Keratinocyte (primary cell): ENCODE results near the gene VILL. TPM values are rescaled to one million over a fixed set of nuclear protein-coding genes. Genes with fewer than 3 reads are reported as not detected.
"Not testable (repeated sequence)": the region's sequence is repeated elsewhere in the genome, so short reads cannot be mapped to it uniquely, and the experiment has no call there.

Experiments used
- DNase-seq: peaks from one replicate; pipeline ENCODE4 v3.0.0-alpha.2; 2011; ENCODE audit warnings: low read depth, missing footprints, low spot score
- FAIRE-seq: peaks from 2 replicates; lab custom pipeline; 2011; peaks lifted over from hg19 to GRCh38; lab: Jason Lieb, UNC
- H2AFZ ChIP-seq: 2 replicates; pipeline ENCODE4 v1.6.0; 2012; ENCODE audit warnings: low read length, control low read depth, inconsistent platforms; ENCODE audit not compliant: control insufficient read depth
- H3K27ac ChIP-seq: 2 replicates; pipeline ENCODE4 v1.5.1; 2011; ENCODE audit warnings: low read length; ENCODE audit not compliant: control insufficient read depth, insufficient read depth
- H3K27me3 ChIP-seq: 3 replicates; pipeline ENCODE4 v1.6.0; 2011; ENCODE audit warnings: low read length; ENCODE audit not compliant: control insufficient read depth, insufficient read depth; ENCODE audit errors: extremely low read depth
- H3K36me3 ChIP-seq, 2 experiments: 2 replicates in 1 of 2; 3 replicates in 1 of 2; pipeline ENCODE4 v1.5.1; 2011; ENCODE audit warnings: low read length in 2 of 2, mild to moderate bottlenecking in 1 of 2; ENCODE audit not compliant: control insufficient read depth in 2 of 2, insufficient read depth in 2 of 2; ENCODE audit errors: extremely low read depth in 1 of 2
- H3K4me1 ChIP-seq: 3 replicates; pipeline ENCODE4 v1.5.1; 2011; ENCODE audit warnings: low read length; ENCODE audit not compliant: control insufficient read depth, insufficient read depth; ENCODE audit errors: extremely low read depth
- H3K4me2 ChIP-seq: 3 replicates; pipeline ENCODE4 v1.6.0; 2011; ENCODE audit warnings: low read depth, low read length; ENCODE audit not compliant: control insufficient read depth, insufficient read depth; ENCODE audit errors: extremely low read depth
- H3K4me3 ChIP-seq, 3 experiments: fragments of 200-600 bp in 1 of 3; sonication (generic) in 1 of 3; 2 replicates in 2 of 3; 3 replicates in 1 of 3; pipeline ENCODE4 v1.5.1; 2011 to 2016; ENCODE audit warnings: low read length in 3 of 3, mild to moderate bottlenecking in 3 of 3, control low read depth in 2 of 3, inconsistent platforms in 1 of 3, low read depth in 1 of 3, mixed read lengths in 1 of 3, mixed run types in 1 of 3, moderate library complexity in 1 of 3; ENCODE audit not compliant: control insufficient read depth in 2 of 3, insufficient read depth in 2 of 3; ENCODE audit errors: extremely low read depth in 1 of 3
- H3K79me2 ChIP-seq: 2 replicates; pipeline ENCODE4 v1.6.0; 2012; ENCODE audit warnings: low read length; ENCODE audit not compliant: control insufficient read depth, insufficient read depth
- H3K9ac ChIP-seq: 3 replicates; pipeline ENCODE4 v1.6.0; 2011; ENCODE audit warnings: low read length; ENCODE audit not compliant: control insufficient read depth, insufficient read depth; ENCODE audit errors: extremely low read depth
- H3K9me1 ChIP-seq: 3 replicates; pipeline ENCODE4 v1.6.0; 2011; ENCODE audit warnings: low read length; ENCODE audit not compliant: control insufficient read depth, insufficient read depth; ENCODE audit errors: extremely low read depth
- H3K9me3 ChIP-seq: 2 replicates; pipeline ENCODE4 v1.5.1; 2012; ENCODE audit warnings: low read depth, low read length; ENCODE audit not compliant: control insufficient read depth
- H4K20me1 ChIP-seq: 3 replicates; pipeline ENCODE4 v1.6.0; 2011; ENCODE audit warnings: low read length; ENCODE audit not compliant: control insufficient read depth, insufficient read depth; ENCODE audit errors: extremely low read depth
- EZH2 ChIP-seq: IDR thresholded peaks from one replicate; pipeline ENCODE4 v1.6.1; 2012; ENCODE audit warnings: inconsistent platforms, mild to moderate bottlenecking, low read length, moderate library complexity
- dilution Hi-C: fragments of 300-500 bp; cut with MboI; formaldehyde crosslinking; loops from one replicate; pipeline ENCODE4 v1.7.0; 2020; ENCODE audit warnings: low sequenced_read_pairs; ENCODE audit not compliant: extremely low pct_ligation_motif_present
- polyA plus RNA-seq, 5 experiments: library from polyadenylated mRNA; depleted of rRNA in 3 of 5; stranded (reverse) in 3 of 5; stranded (forward) in 1 of 5; unstranded in 1 of 5; fragments of >200 nt; gene quantifications; 1 replicate in 1 of 5; 2 replicates in 3 of 5; 3 replicates in 1 of 5; pipeline versions ENCODE4 v1.2.1 to v1.2.3, GENCODE V29; 2011 to 2012; ENCODE audit warnings: missing spikeins in 2 of 5, low read depth in 1 of 5, low replicate concordance in 1 of 5
- TF ChIP-seq, protein P1 (sequence below), 3 experiments: IDR thresholded peaks in 1 of 3; conservative IDR thresholded peaks in 1 of 3; optimal IDR thresholded peaks in 1 of 3; 2 replicates in 2 of 3; 3 replicates in 1 of 3; pipeline versions ENCODE3 to v1.5.1; 2011; ENCODE audit warnings: low read length in 3 of 3, mild to moderate bottlenecking in 3 of 3, moderate library complexity in 2 of 3, control low read depth in 1 of 3, inconsistent platforms in 1 of 3; ENCODE audit not compliant: insufficient read depth in 2 of 3; ENCODE audit errors: extremely low read depth in 1 of 3

The VILL gene
- polyA plus RNA-seq, 1 donor (not counting 4 experiments of a cell fraction or from before 2014, with no cell fraction given), result 2.1 TPM

DNA sequence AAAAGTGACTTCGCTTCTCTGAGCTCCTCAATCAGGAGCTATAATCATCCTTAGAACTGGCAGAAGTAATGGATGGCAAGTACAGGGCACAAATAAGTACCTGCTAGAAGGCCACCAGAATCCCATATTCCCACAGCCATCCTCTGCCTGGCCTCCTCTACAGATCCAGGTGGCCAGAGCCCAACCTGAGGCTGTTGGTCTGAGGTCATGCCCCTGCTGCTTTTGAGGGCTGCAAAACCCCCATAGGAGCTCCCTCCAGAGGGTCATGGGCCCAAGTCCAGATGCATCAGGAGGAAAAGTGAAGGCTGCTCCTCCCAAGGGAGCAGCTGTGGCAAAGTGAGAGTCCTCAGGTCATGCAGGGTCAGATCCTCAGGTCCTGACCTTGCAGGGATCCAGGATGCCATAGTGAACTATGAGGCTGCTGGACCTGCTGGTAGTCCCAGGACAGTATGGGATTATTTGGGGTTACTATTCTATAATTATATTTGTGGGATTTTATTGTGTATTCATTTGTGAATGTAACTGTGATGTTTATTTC lies 41.8 kb downstream of the VILL start:
- Histone ChIP-seq H3K27me3 (no peaks in the 10 kb centered on the region), H3K4me1 (peaks cover 31% of the 10 kb centered on the region), H3K27ac (no peak overlapping the region), H4K20me1 (no peaks in the 10 kb centered on the region), H3K4me2 (no peak overlapping the region), H3K36me3 (no peaks in the 10 kb centered on the region), H3K9ac (no peak overlapping the region), H3K9me3 (no peaks in the 10 kb centered on the region), H3K79me2 (no peaks in the 10 kb centered on the region), H2AFZ (no peak overlapping the region), H3K4me3 (no peak overlapping the region), H3K9me1 (no peaks in the 10 kb centered on the region)
- dilution Hi-C loops, result no loop called here
- FAIRE-seq, result no peak
- DNase-seq, result no peak
- no peak for TF ChIP-seq EZH2
- TF ChIP-seq, protein P1, sequence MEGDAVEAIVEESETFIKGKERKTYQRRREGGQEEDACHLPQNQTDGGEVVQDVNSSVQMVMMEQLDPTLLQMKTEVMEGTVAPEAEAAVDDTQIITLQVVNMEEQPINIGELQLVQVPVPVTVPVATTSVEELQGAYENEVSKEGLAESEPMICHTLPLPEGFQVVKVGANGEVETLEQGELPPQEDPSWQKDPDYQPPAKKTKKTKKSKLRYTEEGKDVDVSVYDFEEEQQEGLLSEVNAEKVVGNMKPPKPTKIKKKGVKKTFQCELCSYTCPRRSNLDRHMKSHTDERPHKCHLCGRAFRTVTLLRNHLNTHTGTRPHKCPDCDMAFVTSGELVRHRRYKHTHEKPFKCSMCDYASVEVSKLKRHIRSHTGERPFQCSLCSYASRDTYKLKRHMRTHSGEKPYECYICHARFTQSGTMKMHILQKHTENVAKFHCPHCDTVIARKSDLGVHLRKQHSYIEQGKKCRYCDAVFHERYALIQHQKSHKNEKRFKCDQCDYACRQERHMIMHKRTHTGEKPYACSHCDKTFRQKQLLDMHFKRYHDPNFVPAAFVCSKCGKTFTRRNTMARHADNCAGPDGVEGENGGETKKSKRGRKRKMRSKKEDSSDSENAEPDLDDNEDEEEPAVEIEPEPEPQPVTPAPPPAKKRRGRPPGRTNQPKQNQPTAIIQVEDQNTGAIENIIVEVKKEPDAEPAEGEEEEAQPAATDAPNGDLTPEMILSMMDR (optimal IDR thresholded peaks at IDR 0.05 in 1 of 3, IDR thresholded peaks at IDR 0.05 in 1 of 3, conservative IDR thresholded peaks at IDR 0.05 in 1 of 3; ENCODE audit: extremely low read depth in 1 of 3, insufficient read depth in 2 of 3, low read length in 3 of 3), result no peak

DNA sequence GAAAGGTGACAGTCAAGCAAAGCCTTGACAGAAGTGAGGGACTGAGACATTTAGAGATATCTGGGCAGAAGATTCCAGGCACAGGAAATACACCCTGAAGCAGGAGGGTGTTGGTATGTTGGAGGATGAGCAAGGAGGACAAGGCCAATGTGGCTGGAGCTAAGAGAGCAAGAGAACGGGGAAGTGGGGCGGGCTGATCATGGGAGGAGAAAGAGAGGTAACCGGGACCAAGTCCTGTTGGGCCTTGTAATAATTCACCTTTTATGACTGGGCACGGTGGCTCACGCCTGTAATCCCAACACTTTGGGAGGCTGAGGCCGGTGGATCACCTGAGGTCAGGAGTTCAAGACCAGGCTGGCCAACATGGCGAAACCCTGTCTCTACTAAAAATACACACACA lies 43.0 kb downstream of the VILL start:
- H3K9me3 ChIP-seq, H3K27ac ChIP-seq, H3K4me3 ChIP-seq, H3K36me3 ChIP-seq, H4K20me1 ChIP-seq, H3K27me3 ChIP-seq, dilution Hi-C loops, H3K4me2 ChIP-seq, FAIRE-seq, H2AFZ ChIP-seq, H3K9me1 ChIP-seq, H3K79me2 ChIP-seq, DNase-seq, H3K9ac ChIP-seq: not testable (repeated sequence)
- H3K4me1 ChIP-seq, result peaks cover 30% of the 10 kb centered on the region

DNA sequence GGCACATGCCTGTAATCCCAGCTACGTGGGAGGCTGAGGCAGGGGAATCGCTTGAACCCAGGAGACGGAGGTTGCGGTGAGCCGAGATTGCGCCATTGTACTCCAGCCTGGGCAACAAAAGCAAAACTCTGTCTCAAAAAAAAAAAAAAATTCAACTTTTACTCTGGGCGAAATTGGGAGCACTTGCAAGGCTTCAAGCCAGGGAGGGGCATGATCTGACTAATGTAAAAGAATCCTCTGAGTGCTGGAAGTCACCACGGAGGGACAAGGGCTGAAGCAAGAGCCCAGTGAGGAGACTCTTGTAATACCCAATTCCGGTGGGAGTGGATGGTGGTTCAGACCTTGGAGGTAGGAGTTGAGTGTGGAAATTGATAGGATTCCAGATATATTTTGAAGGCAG lies 43.7 kb downstream of the VILL start:
- H3K79me2 ChIP-seq, H2AFZ ChIP-seq, H3K9ac ChIP-seq, H3K4me3 ChIP-seq, dilution Hi-C loops, H3K4me2 ChIP-seq, DNase-seq, FAIRE-seq, H4K20me1 ChIP-seq, H3K27ac ChIP-seq, H3K9me1 ChIP-seq, H3K36me3 ChIP-seq, H3K27me3 ChIP-seq, H3K9me3 ChIP-seq: not testable (repeated sequence)
- H3K4me1 ChIP-seq, result peaks cover 34% of the 10 kb centered on the region
